GM19351 (cell line): ENCODE measurements around the gene CLOCK.
"Not testable (repeated sequence)": the region's sequence is repeated elsewhere in the genome, so short reads cannot be mapped to it uniquely, and the experiment has no call there.

Experiments
- ATAC-seq: cut with Tn5 transposase; IDR thresholded peaks from one replicate; pipeline ENCODE4 v1.9.1; 2021; ENCODE audit warnings: mild to moderate bottlenecking, moderate library complexity; ENCODE audit not compliant: unreplicated experiment

Gene CLOCK

GRCh38 chr4:55546756-55547465 lies at the start of gene CLOCK:
Gene CLOCK, minus strand, starts transcription at chr4:55546909. Its CDS starts 64,124 bp downstream, at chr4:55482785.
- ATAC-seq, result peak; percentile 67

- ATAC-seq, result no peak
Observed at GRCh38 chr4:55592014-55592413, 45.3 kb upstream of the CLOCK start, which contains the start of gene PDCL2. Gene PDCL2, minus strand, starts transcription at chr4:55592245. Its CDS starts 136 bp downstream, at chr4:55592109.

- no peak for ATAC-seq
Observed at GRCh38 chr4:55588160-55588559, 41.5 kb upstream of the CLOCK start.

- ATAC-seq, result not testable (repeated sequence)
Observed at GRCh38 chr4:55582773-55583172, 36.1 kb upstream of the CLOCK start.

- ATAC-seq, result no peak
Observed at GRCh38 chr4:55578341-55579010, 31.8 kb upstream of the CLOCK start.

GRCh38 chr4:55575513-55575912 lies 28.8 kb upstream of the CLOCK start:
- no peak for ATAC-seq

GRCh38 chr4:55574252-55574651 lies 27.5 kb upstream of the CLOCK start:
- no peak for ATAC-seq

GRCh38 chr4:55571806-55572205 lies 25.1 kb upstream of the CLOCK start:
- no peak for ATAC-seq

GRCh38 chr4:55568905-55569504 lies 22.3 kb upstream of the CLOCK start:
- ATAC-seq, result peak; percentile 82

- peak; percentile 100 for ATAC-seq
Observed at GRCh38 chr4:55561889-55562288, 15.2 kb upstream of the CLOCK start.

GRCh38 chr4:55560096-55560495 lies 13.4 kb upstream of the CLOCK start:
- ATAC-seq, result no peak

- ATAC-seq, result no peak
Observed at GRCh38 chr4:55554453-55555030, 7.8 kb upstream of the CLOCK start.

GRCh38 chr4:55553441-55554201 lies 6.9 kb upstream of the CLOCK start:
- ATAC-seq, result peak; percentile 74

GRCh38 chr4:55551964-55552363 lies 5.3 kb upstream of the CLOCK start:
- ATAC-seq, result not testable (repeated sequence)

- ATAC-seq, result no peak
Observed at GRCh38 chr4:55549888-55550287, 3.2 kb upstream of the CLOCK start.

GRCh38 chr4:55547918-55548317 lies 1.2 kb upstream of the CLOCK start:
- no peak for ATAC-seq

- ATAC-seq, result no peak
Observed at GRCh38 chr4:55547466-55547770, 709 bp upstream of the CLOCK start.

GRCh38 chr4:55546506-55546755 lies 278 bp downstream of the CLOCK start:
- peak; percentile 41 for ATAC-seq

- peak; percentile 38 for ATAC-seq
Observed at GRCh38 chr4:55545641-55546505, 836 bp downstream of the CLOCK start.

- no peak for ATAC-seq
Observed at GRCh38 chr4:55545151-55545550, 1.6 kb downstream of the CLOCK start.
